CD4-positive, alpha-beta T cell (primary cell): Measurements from ENCODE around the gene APBB3. TPM values are rescaled to one million over a fixed set of nuclear protein-coding genes. Genes with fewer than 3 reads are reported as not detected.
A peak's percentile ranks its signal among the peaks of the same experiment; 100 is the strongest.

Experiments
- ATAC-seq: fragments of 200-7000 bp; cut with Tn5 transposase; one replicate; pipeline ENCODE4 v1.10.0; 2022; ENCODE audit warnings: mild to moderate bottlenecking; ENCODE audit not compliant: poor library complexity
- CTCF ChIA-PET: fragments of 350-600 bp; sonication (Branson Sonifier 250); formaldehyde crosslinking; loops from one replicate; lab custom pipeline; 2021; ENCODE audit warnings: antibody characterized with exemption, inconsistent platforms; lab: Charles Lee
- POLR2A ChIA-PET: fragments of 350-600 bp; sonication (Branson Sonifier 250); formaldehyde crosslinking; loops from one replicate; lab custom pipeline; 2021; ENCODE audit warnings: antibody characterized with exemption, inconsistent platforms; lab: Charles Lee
- DNase-seq, 14 experiments: peaks; one replicate each; pipeline ENCODE4 v3.0.0-alpha.2; 2013 to 2020; ENCODE audit warnings: mixed read lengths in 2 of 14
- H3K27ac ChIP-seq, 2 donors: one replicate each; pipeline versions ENCODE4 v1.5.1 to v1.7.0; 2013; ENCODE audit warnings: low read length in 2 of 2, low read depth in 1 of 2, mild to moderate bottlenecking in 1 of 2
- H3K27me3 ChIP-seq, 2 experiments: 1 replicate in 1 of 2; 2 replicates in 1 of 2; pipeline versions ENCODE4 v1.6.1 to v1.7.0; 2013; ENCODE audit warnings: low read length in 2 of 2, control low read depth in 1 of 2, mild to moderate bottlenecking in 1 of 2, moderate library complexity in 1 of 2; ENCODE audit not compliant: insufficient read depth in 2 of 2, control insufficient read depth in 1 of 2
- H3K36me3 ChIP-seq: one replicate; pipeline ENCODE4 v1.6.1; 2013; ENCODE audit warnings: low read length, control low read depth; ENCODE audit not compliant: insufficient read depth
- H3K4me1 ChIP-seq: one replicate; pipeline ENCODE4 v1.6.1; 2013; ENCODE audit warnings: low read length, control low read depth; ENCODE audit not compliant: insufficient read depth
- H3K4me3 ChIP-seq: one replicate; pipeline ENCODE4 v1.5.1; 2013; ENCODE audit warnings: mild to moderate bottlenecking, low read length, moderate library complexity
- H3K9me3 ChIP-seq, 2 experiments: 1 replicate in 1 of 2; 2 replicates in 1 of 2; pipeline versions ENCODE4 v1.6.1 to v1.7.0; 2013; ENCODE audit warnings: low read length in 2 of 2, mild to moderate bottlenecking in 2 of 2, control low read depth in 1 of 2, moderate library complexity in 1 of 2; ENCODE audit not compliant: control insufficient read depth in 1 of 2, insufficient read depth in 1 of 2
- H3K27ac Mint-ChIP-seq: one replicate; pipeline ENCODE4 v1.8.0; 2020; ENCODE audit warnings: mixed read lengths
- H3K27me3 Mint-ChIP-seq: one replicate; pipeline ENCODE4 v1.8.0; 2021; ENCODE audit warnings: mixed read lengths
- H3K36me3 Mint-ChIP-seq: one replicate; pipeline ENCODE4 v1.8.0; 2021; ENCODE audit warnings: low read depth, mixed read lengths
- H3K4me1 Mint-ChIP-seq: one replicate; pipeline ENCODE4 v1.8.0; 2021; ENCODE audit warnings: low read depth, mixed read lengths
- H3K4me3 Mint-ChIP-seq: one replicate; pipeline ENCODE4 v1.8.0; 2020; ENCODE audit warnings: mild to moderate bottlenecking, mixed read lengths
- H3K9me3 Mint-ChIP-seq: one replicate; pipeline ENCODE4 v1.8.0; 2020; ENCODE audit warnings: mixed read lengths
- intact Hi-C, 2 experiments: fragments of 100-400 bp; cut with DNase I in 1 of 2; cut with micrococcal nuclease in 1 of 2; formaldehyde crosslinking; loops; one replicate each; pipeline versions ENCODE4 v1.15.1 to v1.9.0; 2023 to 2025; cut with DNase I, micrococcal nuclease
- polyA plus RNA-seq, 2 donors: library from polyadenylated mRNA; unstranded; fragments of 120-200 nt; gene quantifications; one replicate each; pipeline ENCODE4 v1.2.1, GENCODE V29; 2013
- total RNA-seq, 174 experiments: library from RNA in 2 of 174; stranded (reverse) in 2 of 174; gene quantifications; one replicate each; pipeline ENCODE4 v1.2.3 and lab custom pipeline; 2021 to 2026
- TF ChIP-seq, protein P1 (sequence below): fragments of 200-600 bp; IDR thresholded peaks from one replicate; pipeline ENCODE4 v1.8.0; 2022; ENCODE audit warnings: antibody characterized with exemption, mild to moderate bottlenecking

APBB3 gene, protein sequence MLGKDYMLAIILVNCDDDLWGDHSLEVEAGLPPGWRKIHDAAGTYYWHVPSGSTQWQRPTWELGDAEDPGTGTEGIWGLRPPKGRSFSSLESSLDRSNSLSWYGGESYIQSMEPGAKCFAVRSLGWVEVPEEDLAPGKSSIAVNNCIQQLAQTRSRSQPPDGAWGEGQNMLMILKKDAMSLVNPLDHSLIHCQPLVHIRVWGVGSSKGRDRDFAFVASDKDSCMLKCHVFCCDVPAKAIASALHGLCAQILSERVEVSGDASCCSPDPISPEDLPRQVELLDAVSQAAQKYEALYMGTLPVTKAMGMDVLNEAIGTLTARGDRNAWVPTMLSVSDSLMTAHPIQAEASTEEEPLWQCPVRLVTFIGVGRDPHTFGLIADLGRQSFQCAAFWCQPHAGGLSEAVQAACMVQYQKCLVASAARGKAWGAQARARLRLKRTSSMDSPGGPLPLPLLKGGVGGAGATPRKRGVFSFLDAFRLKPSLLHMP
- 10 to 100 TPM; 56.6 to 61.5 TPM for total RNA-seq
- 21.0 TPM for polyA plus RNA-seq (2013, experiment 1 of 2)
- polyA plus RNA-seq (2013, experiment 2 of 2), result 29.5 TPM
- 4.5 to 54.2 (median 30.7) reads per million in 172 experiments for total RNA-seq (lab: John Stamatoyannopoulos, UW)

DNA sequence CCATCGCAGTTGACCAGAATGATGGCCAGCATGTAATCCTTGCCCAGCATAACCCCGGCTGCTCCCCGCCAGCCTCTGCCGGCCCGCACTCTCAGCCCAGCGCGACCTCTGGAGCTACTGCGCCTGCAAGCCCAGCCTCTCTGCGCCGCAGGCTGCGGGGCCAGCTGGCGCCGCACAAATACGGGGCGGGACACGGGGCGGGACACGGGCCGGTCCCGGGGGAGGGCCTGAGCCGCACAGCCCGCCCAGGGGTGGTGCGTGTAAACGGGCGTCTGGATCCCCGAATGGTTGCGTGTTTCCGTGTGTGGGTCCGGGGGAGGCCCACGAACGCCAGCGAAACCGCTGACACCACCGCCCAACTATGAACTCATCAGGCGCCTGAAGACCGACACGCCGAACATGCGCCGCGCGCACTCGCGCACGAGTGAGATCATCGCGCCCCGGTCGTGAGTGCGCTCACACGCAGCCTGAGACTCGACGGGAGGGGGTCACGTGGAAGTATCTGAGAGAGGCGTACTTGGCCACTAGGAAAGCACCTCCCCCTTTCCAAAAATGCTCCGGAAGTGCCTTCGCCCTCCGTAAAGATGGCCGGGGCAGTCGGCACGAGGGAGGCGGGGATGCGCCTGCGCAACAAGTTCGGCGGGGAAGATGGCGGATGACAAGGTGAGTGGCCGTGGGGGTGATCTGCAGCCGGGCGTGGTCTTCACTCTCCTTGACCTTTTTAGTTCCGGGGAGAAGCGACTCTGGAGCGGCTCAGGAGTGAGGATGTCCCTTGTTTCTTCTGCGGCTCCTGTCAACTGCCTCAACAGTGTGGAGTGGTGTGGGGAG, at the start of gene APBB3, which contains the start of gene SLC35A4:
APBB3 (minus strand) TSS at position 403 of the 828 bp plus-strand sequence; CDS start at position 50, 353 bp downstream.
SLC35A4 (plus strand) TSS at position 633 of the 828 bp plus-strand sequence. CDS start 2,342 bp downstream, outside the sequence.
- Mint-ChIP-seq H3K27me3 (no peaks in the 10 kb centered on the region), H3K4me3 (peak within 1 kb of the TSS; percentile 94), H3K27ac (peak within 1 kb of the TSS; percentile 94), H3K9me3 (no peaks in the 10 kb centered on the region), H3K4me1 (peaks cover 59% of the 10 kb centered on the region), H3K36me3 (peaks cover 64% of the 10 kb centered on the region)
- Histone ChIP-seq H3K4me3 (peak within 1 kb of the TSS; percentile 98), H3K27ac (peak within 1 kb of the TSS; percentile 89 to 97), H3K4me1 (peaks cover 70% of the 10 kb centered on the region), H3K27me3 (no peaks in the 10 kb centered on the region), H3K36me3 (peaks cover 41% of the 10 kb centered on the region), H3K9me3 (no peaks in the 10 kb centered on the region)
- ATAC-seq, result peak; percentile 87
- DNase-seq, result peak; percentile 92 to 100 (median 96)
- intact Hi-C loops, result loop anchor here (1.0 to 10.0 kb wide), 10 partner anchors 16 to 457 kb away; partner anchors contain the start of genes TMCO6 (in 2 of the 2), CYSTM1 (in 1 of the 2), EIF4EBP3 (in 1 of the 2) and PFDN1 (in 1 of the 2)
- TF ChIP-seq, protein P1, sequence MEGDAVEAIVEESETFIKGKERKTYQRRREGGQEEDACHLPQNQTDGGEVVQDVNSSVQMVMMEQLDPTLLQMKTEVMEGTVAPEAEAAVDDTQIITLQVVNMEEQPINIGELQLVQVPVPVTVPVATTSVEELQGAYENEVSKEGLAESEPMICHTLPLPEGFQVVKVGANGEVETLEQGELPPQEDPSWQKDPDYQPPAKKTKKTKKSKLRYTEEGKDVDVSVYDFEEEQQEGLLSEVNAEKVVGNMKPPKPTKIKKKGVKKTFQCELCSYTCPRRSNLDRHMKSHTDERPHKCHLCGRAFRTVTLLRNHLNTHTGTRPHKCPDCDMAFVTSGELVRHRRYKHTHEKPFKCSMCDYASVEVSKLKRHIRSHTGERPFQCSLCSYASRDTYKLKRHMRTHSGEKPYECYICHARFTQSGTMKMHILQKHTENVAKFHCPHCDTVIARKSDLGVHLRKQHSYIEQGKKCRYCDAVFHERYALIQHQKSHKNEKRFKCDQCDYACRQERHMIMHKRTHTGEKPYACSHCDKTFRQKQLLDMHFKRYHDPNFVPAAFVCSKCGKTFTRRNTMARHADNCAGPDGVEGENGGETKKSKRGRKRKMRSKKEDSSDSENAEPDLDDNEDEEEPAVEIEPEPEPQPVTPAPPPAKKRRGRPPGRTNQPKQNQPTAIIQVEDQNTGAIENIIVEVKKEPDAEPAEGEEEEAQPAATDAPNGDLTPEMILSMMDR, result no peak
- POLR2A ChIA-PET, result interaction anchor here (0.8 to 8.9 kb wide), 11 partner anchors 12 to 163 kb away, joined by 3 to 87 read pairs (median 6); partner anchors contain the start of genes ANKHD1, CD14, EIF4EBP3 and IK
- CTCF ChIA-PET, result interaction anchor here (0.9 to 1.3 kb wide), 3 partner anchors 17 to 74 kb away, joined by 3 to 10 read pairs (median 6); partner anchors contain the start of genes EIF4EBP3 and TMCO6

DNA sequence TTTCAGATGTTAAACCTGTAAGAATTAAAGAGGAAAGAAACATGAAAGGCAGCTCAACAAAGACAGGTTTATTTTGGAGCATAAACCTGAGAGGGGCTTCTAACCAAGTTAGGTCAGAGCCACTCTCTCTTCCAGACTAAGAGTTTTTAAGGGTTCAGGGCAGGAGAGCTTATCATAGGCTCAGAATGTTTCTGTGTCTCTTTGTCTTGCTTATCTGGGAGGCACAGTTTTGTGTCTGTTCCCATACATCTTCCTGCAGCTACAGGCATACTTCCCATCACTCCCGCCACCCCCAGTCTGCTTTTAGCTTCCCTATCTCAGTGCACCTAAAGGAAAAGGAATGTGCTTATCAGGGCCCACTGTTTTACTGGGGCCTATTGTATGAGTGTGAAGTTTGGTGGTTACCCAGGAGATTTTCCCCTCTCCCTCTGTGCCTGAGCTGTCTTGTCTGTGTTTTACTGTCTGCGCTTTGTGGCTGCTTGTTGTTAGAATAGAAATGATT, 46.7 kb upstream of the APBB3 start:
- POLR2A ChIA-PET, result no interaction called here
- Mint-ChIP-seq H3K4me3 (no peak overlapping the region), H3K27me3 (peaks cover 28% of the 10 kb centered on the region), H3K9me3 (no peaks in the 10 kb centered on the region), H3K27ac (no peak overlapping the region), H3K4me1 (peaks cover 8% of the 10 kb centered on the region), H3K36me3 (no peaks in the 10 kb centered on the region)
- CTCF ChIA-PET, result interaction anchor here (0.9 kb wide), 1 partner anchor 36 kb away, joined by 3 read pairs; the partner anchor contains the start of genes IK and NDUFA2
- intact Hi-C loops, result no loop called here
- TF ChIP-seq, protein P1, result no peak
- DNase-seq, result no peak
- no peak for ATAC-seq
- Histone ChIP-seq H3K27ac (no peak overlapping the region), H3K4me3 (no peak overlapping the region), H3K4me1 (peaks cover 7% of the 10 kb centered on the region), H3K9me3 (no peaks in the 10 kb centered on the region), H3K27me3 (no peaks in the 10 kb centered on the region), H3K36me3 (no peaks in the 10 kb centered on the region)
